HCT116 (cell line): Measurements from ENCODE around the gene RPS16.

Source experiments
- CTCF ChIP-seq, 3 experiments: fragments of 200-600 bp in 1 of 3; sonication (generic) in 1 of 3; IDR thresholded peaks in 2 of 3; conservative IDR thresholded peaks in 1 of 3; 2 replicates each; pipeline ENCODE4 v1.5.1; 2012 to 2017; ENCODE audit warnings: low read depth in 2 of 3, low read length in 2 of 3, antibody characterized with exemption in 1 of 3, borderline replicate concordance in 1 of 3, control low read depth in 1 of 3, mild to moderate bottlenecking in 1 of 3, mixed read lengths in 1 of 3, mixed run types in 1 of 3, moderate library complexity in 1 of 3; ENCODE audit not compliant: insufficient read depth in 1 of 3
- EZH2 ChIP-seq: fragments of 200-600 bp; sonication (generic); IDR thresholded peaks from 2 replicates; pipeline ENCODE4 v1.6.1; 2017; ENCODE audit warnings: antibody characterized with exemption, mixed run types
- EZH2phosphoT487 ChIP-seq: fragments of 200-600 bp; IDR thresholded peaks from 2 replicates; pipeline ENCODE4 v1.6.1; 2018; ENCODE audit warnings: antibody characterized with exemption, borderline replicate concordance
- POLR2AphosphoS5 ChIP-seq: IDR thresholded peaks from 2 replicates; pipeline ENCODE4 v1.6.1; 2011; ENCODE audit warnings: mild to moderate bottlenecking, low read depth, low read length, moderate library complexity
- REST ChIP-seq: IDR thresholded peaks from 2 replicates; pipeline ENCODE4 v1.6.1; 2012; ENCODE audit warnings: low read depth

GRCh38 chr19:39407410-39407659 lies 28.4 kb downstream of the RPS16 start:
- TF ChIP-seq EZH2phosphoT487 (no peak), POLR2AphosphoS5 (no peak), CTCF (IDR thresholded peaks at IDR 0.05 in 2 of 3, conservative IDR thresholded peaks at IDR 0.05 in 1 of 3; ENCODE audit: borderline replicate concordance in 1 of 3, insufficient read depth in 1 of 3, low read depth in 2 of 3, low read length in 2 of 3) (no peak), EZH2 (no peak), REST (no peak)
